PC-9 (cell line): ENCODE measurements around the gene ASCC1.

Experiments
- EZH2 ChIP-seq: fragments of 200-600 bp; sonication (generic); IDR thresholded peaks from 2 replicates; pipeline ENCODE4 v1.8.0; 2017; ENCODE audit warnings: antibody characterized with exemption, low read depth
- TF ChIP-seq, protein P1 (sequence below): fragments of 200-600 bp; sonication (generic); conservative IDR thresholded peaks from 2 replicates; pipeline ENCODE4 v1.6.1; 2017; ENCODE audit warnings: mixed run types, antibody characterized with exemption, mild to moderate bottlenecking, moderate library complexity

DNA sequence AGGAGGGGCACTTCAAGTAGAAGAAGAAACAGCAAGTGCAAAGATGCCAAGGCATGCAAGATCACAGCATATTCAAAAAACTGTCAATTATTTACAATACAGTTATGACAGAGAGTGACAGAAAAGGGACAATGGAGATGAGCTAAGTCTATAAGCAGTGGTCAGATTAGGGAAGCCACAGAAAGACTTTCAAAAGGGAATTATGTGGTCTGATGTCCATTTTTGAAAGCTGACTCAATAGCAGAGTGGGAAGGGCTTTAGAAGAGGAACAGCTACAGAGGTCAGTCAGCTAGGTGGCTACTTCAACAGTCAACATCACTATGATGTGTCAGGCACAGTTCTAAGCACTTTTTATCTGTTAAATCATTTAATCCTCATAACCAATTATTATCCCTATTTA is 82.6 kb downstream of the ASCC1 start:
- TF ChIP-seq, protein P1, sequence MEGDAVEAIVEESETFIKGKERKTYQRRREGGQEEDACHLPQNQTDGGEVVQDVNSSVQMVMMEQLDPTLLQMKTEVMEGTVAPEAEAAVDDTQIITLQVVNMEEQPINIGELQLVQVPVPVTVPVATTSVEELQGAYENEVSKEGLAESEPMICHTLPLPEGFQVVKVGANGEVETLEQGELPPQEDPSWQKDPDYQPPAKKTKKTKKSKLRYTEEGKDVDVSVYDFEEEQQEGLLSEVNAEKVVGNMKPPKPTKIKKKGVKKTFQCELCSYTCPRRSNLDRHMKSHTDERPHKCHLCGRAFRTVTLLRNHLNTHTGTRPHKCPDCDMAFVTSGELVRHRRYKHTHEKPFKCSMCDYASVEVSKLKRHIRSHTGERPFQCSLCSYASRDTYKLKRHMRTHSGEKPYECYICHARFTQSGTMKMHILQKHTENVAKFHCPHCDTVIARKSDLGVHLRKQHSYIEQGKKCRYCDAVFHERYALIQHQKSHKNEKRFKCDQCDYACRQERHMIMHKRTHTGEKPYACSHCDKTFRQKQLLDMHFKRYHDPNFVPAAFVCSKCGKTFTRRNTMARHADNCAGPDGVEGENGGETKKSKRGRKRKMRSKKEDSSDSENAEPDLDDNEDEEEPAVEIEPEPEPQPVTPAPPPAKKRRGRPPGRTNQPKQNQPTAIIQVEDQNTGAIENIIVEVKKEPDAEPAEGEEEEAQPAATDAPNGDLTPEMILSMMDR = no peak
- TF ChIP-seq EZH2 = no peak
